ENCODE data around the gene GNL3. TPM values are rescaled to one million over a fixed set of nuclear protein-coding genes. Genes with fewer than 3 reads are reported as not detected.

GNL3 gene
- total RNA-seq, 3 donors from 2014 or later, result 324 to 336 (median 330) TPM

DNA sequence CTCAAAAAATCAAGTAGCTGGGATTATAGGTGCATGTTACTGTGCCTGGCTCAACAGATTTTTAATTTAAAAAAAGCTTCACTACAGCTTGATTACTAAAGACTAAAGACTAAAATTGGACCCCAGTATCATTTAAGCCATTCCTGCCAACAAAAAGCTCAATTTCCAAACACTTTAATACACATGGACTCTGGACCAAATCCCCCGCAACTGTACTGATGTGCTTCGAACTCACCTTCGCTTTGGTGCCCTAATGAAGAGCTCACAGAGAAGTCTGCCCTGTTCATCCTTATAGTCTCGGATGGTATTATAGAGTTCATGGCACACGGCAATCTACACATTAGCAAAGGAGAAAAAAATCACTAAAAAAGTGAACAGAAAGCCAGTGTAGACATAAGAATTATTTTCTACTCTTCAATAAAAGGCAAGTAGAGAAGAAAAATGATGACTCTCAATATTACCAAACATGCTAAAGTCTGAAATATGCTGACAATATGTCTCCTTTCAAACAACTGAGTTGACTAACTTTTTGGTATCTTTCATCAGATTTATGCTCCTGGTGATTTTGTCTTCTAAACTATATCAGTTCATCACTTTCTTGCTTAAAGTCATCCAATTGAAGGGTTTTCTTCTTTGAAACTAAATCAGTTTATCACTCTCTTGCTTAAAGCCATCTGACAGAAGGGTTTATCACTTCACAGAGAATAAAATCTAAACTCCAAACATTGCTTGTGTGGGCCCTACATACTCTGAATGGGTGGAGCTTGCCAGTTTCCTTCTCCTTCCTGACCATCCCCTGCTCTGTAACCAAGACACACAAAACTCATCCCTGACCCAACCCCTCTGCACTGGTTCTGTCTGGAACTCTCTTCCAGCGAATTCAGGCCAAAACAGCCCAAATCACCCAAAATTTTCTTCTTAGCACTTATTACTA lies 7.3 kb upstream of the GNL3 start:
- DNase-seq (no peak), ATAC-seq (no peak)
- Mint-ChIP-seq H3K27me3 (ENCODE audit: low read depth) (no peaks in the 10 kb centered on the region), H3K4me3 (no peak overlapping the region), H3K4me1 (ENCODE audit: low read depth) (peaks cover 32% of the 10 kb centered on the region), H3K36me3 (ENCODE audit: insufficient read depth) (peaks cover 43% of the 10 kb centered on the region), H3K9me3 (no peaks in the 10 kb centered on the region)

DNA sequence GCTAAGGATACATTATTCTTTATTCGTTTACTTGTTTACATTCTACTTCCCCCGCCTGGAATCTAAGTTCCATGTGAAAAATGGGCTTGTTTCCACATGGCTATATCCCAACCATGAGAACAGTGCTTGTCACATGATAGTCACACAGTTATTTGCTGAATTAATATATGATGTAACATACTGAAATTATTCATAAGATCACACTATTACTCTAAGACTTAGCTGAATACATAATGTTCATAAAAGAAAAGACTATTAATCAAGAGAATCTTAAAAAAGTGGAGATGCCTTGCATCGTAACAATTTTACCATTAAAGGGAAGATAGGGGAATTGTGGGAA lies 6.7 kb upstream of the GNL3 start:
- Mint-ChIP-seq H3K36me3 (ENCODE audit: insufficient read depth) (peaks cover 43% of the 10 kb centered on the region), H3K9me3 (no peaks in the 10 kb centered on the region), H3K4me1 (ENCODE audit: low read depth) (peaks cover 34% of the 10 kb centered on the region), H3K4me3 (no peak overlapping the region), H3K27me3 (ENCODE audit: low read depth) (no peaks in the 10 kb centered on the region)
- ATAC-seq (no peak), DNase-seq (no peak)

DNA sequence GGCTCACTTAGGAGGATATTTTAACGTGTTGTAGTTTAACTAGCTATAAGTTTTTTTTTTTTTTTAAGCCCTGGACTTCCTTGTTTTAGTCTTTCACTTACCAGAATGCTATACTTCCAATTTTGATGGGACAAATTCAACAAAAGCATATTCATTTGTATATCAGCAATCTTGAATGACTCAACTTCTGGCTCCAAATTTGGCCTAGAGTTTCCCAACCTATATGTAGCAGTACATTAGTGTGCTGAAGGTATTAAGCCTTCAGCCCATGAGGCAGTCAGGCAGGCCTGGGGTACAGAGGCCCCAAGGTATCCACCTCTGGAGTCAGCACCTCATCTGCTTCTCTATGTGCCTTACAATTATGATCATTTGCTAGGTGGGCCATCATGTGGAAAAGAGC lies 6.0 kb upstream of the GNL3 start:
- no peak for ATAC-seq
- no peak for DNase-seq
- Mint-ChIP-seq H3K36me3 (ENCODE audit: insufficient read depth) (peaks cover 46% of the 10 kb centered on the region), H3K4me1 (ENCODE audit: low read depth) (peaks cover 40% of the 10 kb centered on the region), H3K9me3 (no peaks in the 10 kb centered on the region), H3K27me3 (ENCODE audit: low read depth) (no peaks in the 10 kb centered on the region), H3K4me3 (no peak overlapping the region)

DNA sequence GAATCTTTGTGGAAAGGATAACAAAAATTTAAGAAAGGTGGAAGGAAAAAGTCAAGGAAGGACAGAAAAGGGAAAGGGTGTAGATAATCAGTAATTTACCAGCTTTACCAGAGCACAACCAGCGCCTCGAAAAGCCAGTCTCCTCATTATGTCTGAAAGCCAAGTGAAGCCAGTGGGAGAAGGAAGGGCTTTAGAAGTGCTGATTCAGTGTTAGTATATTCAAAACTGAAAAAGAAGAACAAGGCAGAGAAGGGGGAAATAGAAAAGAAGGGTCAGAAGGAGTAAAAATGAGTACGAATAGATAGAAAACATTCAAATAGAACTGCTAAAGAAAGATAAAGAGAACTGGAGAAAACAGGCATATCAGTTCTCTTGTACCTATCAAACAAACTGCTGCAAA lies 4.2 kb upstream of the GNL3 start:
- no peaks in the 10 kb centered on the region for H3K27me3 Mint-ChIP-seq (ENCODE audit: low read depth)
- H3K4me1 Mint-ChIP-seq (ENCODE audit: low read depth), result peaks cover 44% of the 10 kb centered on the region
- ATAC-seq (no peak), DNase-seq (no peak)
- H3K9me3 Mint-ChIP-seq, result no peaks in the 10 kb centered on the region
- peak overlapping the region; percentile 35 for H3K4me3 Mint-ChIP-seq
- H3K36me3 Mint-ChIP-seq (ENCODE audit: insufficient read depth), result peaks cover 44% of the 10 kb centered on the region

DNA sequence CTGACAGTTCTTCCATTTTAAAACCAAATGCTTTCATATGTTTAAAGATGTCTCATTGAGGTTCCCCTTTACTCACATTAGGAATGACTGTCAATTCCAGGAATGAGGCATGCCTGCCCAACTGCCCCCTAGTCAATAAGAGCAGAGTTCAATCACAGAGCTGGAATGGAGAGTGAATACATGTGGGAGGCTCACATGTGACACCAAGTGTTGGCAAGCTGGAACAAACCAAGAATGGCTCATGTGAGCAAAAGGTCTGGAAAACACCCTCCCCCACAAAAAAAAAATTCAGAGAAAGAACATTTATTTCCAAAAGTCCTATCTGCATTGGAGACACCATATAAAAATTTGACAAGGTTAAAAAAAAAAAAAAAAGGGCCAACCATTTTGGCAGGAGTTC lies 3.8 kb upstream of the GNL3 start:
- peak; percentile 35 to 36 for ATAC-seq
- no peak for DNase-seq
- peak overlapping the region; percentile 38 for H3K4me3 Mint-ChIP-seq
- no peaks in the 10 kb centered on the region for H3K9me3 Mint-ChIP-seq
- peaks cover 48% of the 10 kb centered on the region for H3K4me1 Mint-ChIP-seq (ENCODE audit: low read depth)
- no peaks in the 10 kb centered on the region for H3K27me3 Mint-ChIP-seq (ENCODE audit: low read depth)
- H3K36me3 Mint-ChIP-seq (ENCODE audit: insufficient read depth), result peaks cover 44% of the 10 kb centered on the region

DNA sequence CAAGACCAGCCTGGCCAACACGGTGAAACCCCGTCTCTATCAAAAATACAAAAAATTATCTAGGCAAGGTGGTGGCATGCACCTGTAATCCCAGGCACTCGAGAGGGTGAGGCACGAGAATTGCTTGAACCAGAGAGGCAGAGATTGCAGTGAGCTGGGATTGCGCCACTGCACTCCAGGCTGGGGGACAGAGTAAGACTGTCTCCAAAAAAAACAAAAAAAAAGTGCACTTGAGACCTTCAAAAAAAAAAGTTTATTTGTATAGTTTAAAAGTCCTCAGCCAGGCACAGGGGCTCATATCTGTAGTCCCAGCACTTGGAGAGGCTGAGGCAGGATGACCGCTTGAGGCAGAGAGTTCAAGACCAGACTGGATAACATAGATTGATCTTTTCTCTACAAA lies 2.2 kb upstream of the GNL3 start:
- Mint-ChIP-seq H3K27me3 (ENCODE audit: low read depth) (no peaks in the 10 kb centered on the region), H3K36me3 (ENCODE audit: insufficient read depth) (peaks cover 53% of the 10 kb centered on the region), H3K4me1 (ENCODE audit: low read depth) (peaks cover 64% of the 10 kb centered on the region), H3K9me3 (no peaks in the 10 kb centered on the region), H3K4me3 (peak overlapping the region; percentile 90)
- ATAC-seq, result no peak
- no peak for DNase-seq

DNA sequence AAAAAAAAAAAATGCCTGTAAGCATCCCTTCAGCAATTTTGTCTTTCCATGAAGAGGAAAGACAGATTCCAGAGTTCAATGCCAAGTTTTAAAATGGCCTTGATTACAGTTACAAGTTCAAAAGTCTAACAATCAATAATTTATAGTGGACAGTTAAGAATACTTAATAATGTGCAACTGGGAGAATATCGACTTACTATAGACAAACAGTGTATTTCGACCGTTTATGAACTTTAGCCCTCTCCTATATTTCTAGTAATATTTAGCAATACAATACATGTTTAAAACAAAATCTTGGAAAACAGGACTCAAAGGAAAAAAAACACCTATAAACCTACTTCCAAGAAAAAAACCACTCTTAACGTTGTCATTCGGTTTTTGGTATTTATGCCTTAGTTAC lies 1.6 kb upstream of the GNL3 start:
- H3K27me3 Mint-ChIP-seq (ENCODE audit: low read depth), result no peaks in the 10 kb centered on the region
- peaks cover 67% of the 10 kb centered on the region for H3K4me1 Mint-ChIP-seq (ENCODE audit: low read depth)
- H3K36me3 Mint-ChIP-seq (ENCODE audit: insufficient read depth), result peaks cover 53% of the 10 kb centered on the region
- no peaks in the 10 kb centered on the region for H3K9me3 Mint-ChIP-seq
- DNase-seq, result no peak
- ATAC-seq, result no peak
- H3K4me3 Mint-ChIP-seq, result peak overlapping the region; percentile 90

DNA sequence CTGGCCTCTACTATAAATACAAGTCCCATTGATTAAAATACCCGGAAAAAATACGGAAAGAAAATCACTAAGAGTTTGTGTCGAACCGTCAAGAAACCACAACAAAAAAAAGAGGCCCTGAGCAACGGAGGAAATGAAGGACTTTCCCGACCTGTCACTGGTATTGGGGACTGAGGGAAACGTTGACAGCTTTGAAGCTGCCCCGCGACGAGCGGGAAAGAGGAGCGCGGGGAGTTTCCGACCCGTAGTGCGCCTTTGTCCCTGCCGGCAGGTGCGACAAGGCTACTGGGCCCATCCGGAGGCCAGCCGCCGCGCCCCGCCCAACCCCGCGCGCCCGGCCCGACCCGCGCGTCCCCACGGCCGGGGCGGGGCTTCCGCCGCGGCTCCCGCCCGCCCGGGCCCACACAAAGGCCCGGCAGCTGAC lies 535 bp upstream of the GNL3 start:
- peak overlapping the region; percentile 90 for H3K4me3 Mint-ChIP-seq
- peak; percentile 62 for DNase-seq
- no peaks in the 10 kb centered on the region for H3K9me3 Mint-ChIP-seq
- peak; percentile 80 to 82 for ATAC-seq
- H3K36me3 Mint-ChIP-seq (ENCODE audit: insufficient read depth), result peaks cover 54% of the 10 kb centered on the region
- H3K27me3 Mint-ChIP-seq (ENCODE audit: low read depth), result no peaks in the 10 kb centered on the region
- H3K4me1 Mint-ChIP-seq (ENCODE audit: low read depth), result peaks cover 66% of the 10 kb centered on the region

DNA sequence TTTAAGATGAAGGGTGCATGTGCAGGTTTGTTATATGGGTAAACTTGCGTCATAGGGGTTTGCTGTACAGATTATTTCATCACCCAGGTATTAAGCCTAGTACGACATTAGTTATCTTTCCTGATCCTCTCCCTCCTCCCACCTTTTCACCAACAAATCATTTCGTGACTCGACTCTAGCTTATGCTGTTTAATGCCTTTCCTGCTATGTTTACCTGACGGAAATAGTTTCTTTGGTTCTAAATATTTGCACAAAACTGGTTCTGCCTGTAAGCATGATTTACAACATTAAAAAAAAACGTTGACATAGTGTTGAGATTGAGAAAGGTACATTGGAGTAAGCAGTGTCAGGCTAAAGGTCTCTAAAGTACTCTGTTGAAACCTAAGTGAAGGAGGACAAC lies 2.4 kb downstream of the GNL3 start:
- peak overlapping the region; percentile 93 for H3K4me3 Mint-ChIP-seq
- no peaks in the 10 kb centered on the region for H3K27me3 Mint-ChIP-seq (ENCODE audit: low read depth)
- DNase-seq (no peak), ATAC-seq (no peak)
- peaks cover 60% of the 10 kb centered on the region for H3K36me3 Mint-ChIP-seq (ENCODE audit: insufficient read depth)
- no peaks in the 10 kb centered on the region for H3K9me3 Mint-ChIP-seq
- peaks cover 60% of the 10 kb centered on the region for H3K4me1 Mint-ChIP-seq (ENCODE audit: low read depth)

DNA sequence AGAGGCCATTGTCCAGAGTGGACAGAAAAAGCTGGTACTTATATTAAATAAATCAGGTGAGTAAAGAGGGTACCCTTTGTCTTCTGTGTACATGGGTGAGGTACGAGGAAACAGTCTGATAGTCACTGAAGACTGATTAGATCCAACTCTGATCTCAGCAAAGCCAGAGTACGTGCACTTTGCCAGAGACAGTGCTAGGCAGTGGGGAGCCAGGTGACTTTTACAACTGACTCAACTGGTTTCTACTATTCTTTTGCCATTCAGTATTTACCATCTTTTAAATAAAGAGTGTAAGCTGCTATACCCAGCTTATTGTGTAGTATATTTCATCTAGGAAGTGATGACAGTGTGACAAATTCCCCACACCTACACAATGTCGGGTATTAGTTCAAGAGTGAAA lies 3.3 kb downstream of the GNL3 start:
- Mint-ChIP-seq H3K36me3 (ENCODE audit: insufficient read depth) (peaks cover 68% of the 10 kb centered on the region), H3K4me3 (peak overlapping the region; percentile 93), H3K9me3 (no peaks in the 10 kb centered on the region), H3K4me1 (ENCODE audit: low read depth) (peaks cover 66% of the 10 kb centered on the region), H3K27me3 (ENCODE audit: low read depth) (no peaks in the 10 kb centered on the region)
- no peak for DNase-seq
- ATAC-seq, result no peak

DNA sequence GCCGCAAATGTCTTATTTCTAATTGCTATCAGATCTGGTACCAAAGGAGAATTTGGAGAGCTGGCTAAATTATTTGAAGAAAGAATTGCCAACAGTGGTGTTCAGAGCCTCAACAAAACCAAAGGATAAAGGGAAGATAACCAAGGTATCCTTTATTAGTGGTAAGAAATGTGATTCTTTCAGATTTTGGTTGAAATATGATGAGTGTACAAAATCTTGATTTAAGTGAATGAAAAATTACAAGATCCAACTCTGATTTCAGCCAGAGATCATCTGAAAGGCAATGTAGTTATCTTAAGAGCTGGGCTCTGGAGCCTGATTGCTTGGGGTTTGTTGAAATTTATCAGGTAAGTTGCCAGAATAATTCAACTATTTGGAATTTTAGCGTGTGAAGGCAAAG lies 4.7 kb downstream of the GNL3 start:
- H3K4me1 Mint-ChIP-seq (ENCODE audit: low read depth), result peaks cover 61% of the 10 kb centered on the region
- ATAC-seq (no peak), DNase-seq (no peak)
- peak overlapping the region; percentile 19 for H3K4me3 Mint-ChIP-seq
- H3K36me3 Mint-ChIP-seq (ENCODE audit: insufficient read depth), result peaks cover 77% of the 10 kb centered on the region
- H3K27me3 Mint-ChIP-seq (ENCODE audit: low read depth), result no peaks in the 10 kb centered on the region
- H3K9me3 Mint-ChIP-seq, result no peaks in the 10 kb centered on the region

DNA sequence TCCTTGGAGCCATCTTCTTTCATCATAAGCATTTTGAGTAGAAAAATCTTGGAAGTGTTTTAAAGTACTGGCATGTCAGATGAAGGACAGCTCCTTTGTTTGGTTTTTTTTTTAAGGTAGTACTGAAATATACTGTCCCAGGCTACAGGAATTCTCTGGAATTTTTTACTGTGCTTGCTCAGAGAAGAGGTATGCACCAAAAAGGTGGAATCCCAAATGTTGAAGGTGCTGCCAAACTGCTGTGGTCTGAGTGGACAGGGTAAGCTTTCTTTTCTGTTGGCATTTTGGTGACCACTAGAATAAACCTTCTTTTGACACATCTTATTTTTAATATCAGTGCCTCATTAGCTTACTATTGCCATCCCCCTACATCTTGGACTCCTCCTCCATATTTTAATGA lies 7.2 kb downstream of the GNL3 start:
- Mint-ChIP-seq H3K4me1 (ENCODE audit: low read depth) (peaks cover 48% of the 10 kb centered on the region), H3K9me3 (no peaks in the 10 kb centered on the region), H3K4me3 (no peak overlapping the region), H3K36me3 (ENCODE audit: insufficient read depth) (peaks cover 71% of the 10 kb centered on the region), H3K27me3 (ENCODE audit: low read depth) (no peaks in the 10 kb centered on the region)
- DNase-seq (no peak), ATAC-seq (no peak)

DNA sequence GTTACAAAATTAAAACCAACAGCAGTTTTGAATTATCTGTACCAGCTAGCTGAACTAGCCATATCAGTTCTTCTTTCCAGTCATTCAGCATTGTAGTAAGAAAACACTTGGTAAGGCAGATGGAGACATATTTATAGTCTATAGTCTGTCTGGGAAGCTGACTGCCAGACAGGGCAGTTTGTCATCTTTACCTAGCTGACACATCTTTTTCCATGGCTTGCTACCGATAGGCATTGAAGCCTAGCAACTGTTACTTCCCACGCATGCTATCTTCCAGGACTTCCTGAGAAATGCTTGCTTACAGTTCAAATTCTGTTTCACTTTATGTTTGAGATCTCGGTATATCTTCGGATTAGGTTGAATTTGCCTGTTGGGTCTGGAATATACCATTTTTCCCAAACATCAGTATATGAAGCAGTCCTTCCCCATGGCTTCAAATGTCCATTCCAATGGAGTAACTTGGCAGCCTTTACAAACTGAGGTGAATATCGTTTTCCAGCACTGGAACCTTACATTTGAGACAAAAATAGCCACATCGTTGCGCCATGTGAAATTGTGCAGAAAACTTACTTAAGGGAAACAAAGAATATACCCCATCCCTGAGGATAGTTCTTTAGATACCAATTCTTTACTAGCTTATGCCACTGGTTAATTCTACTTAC lies 8.8 kb downstream of the GNL3 start:
- ATAC-seq (peak in 1 of 2 donors; percentile 14), DNase-seq (no peak)
- Mint-ChIP-seq H3K4me1 (ENCODE audit: low read depth) (peaks cover 32% of the 10 kb centered on the region), H3K4me3 (no peak overlapping the region), H3K36me3 (ENCODE audit: insufficient read depth) (peaks cover 55% of the 10 kb centered on the region), H3K9me3 (no peaks in the 10 kb centered on the region), H3K27me3 (ENCODE audit: low read depth) (no peaks in the 10 kb centered on the region)

DNA sequence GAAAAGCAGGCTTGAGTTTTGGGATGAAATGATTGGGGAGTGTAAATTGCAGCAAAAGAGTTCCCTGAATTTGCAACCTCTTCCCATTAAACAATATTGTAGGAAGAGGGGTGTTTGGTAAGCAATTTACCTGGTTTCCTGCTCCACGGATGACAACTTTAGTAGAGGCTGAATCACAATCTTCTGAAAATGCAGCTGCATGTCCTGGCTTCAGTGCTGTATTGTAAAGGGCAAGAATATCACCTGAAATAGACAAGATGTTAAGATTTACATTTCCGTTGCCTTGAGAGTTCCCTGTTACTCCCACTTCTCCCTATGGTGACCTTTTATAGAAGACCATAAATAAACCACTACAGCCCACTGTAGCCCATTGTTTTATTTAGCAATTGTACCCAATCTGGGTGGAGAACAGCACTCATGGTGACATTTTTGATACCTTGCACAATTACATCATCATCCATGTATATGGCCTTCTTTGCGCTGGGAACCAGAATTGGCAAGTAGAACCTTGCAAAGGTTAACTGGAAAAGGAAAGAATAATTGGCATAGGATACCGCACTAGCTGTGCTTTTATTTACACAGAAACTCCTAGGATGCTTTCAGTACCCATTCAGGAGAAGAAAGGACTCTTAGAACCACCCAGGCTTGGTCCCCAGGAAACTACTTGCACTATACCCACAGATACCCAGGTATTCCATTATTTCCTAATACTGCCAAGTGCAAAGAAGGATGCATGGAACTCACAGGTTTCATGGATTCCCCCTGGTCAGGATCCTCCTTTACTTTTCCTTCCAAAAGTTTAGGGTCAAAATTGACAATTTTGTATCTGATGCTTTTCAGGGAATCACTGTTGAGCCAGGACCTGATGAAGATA lies 10.2 kb downstream of the GNL3 start:
- Mint-ChIP-seq H3K4me3 (no peak overlapping the region), H3K4me1 (ENCODE audit: low read depth) (peaks cover 23% of the 10 kb centered on the region), H3K9me3 (no peaks in the 10 kb centered on the region), H3K36me3 (ENCODE audit: insufficient read depth) (peaks cover 45% of the 10 kb centered on the region), H3K27me3 (ENCODE audit: low read depth) (no peaks in the 10 kb centered on the region)
- DNase-seq (no peak), ATAC-seq (no peak)

All from activated T-cell treated with anti-CD3 and anti-CD28 coated beads, Interleukin-2, amount 50 U/mL, for 4 hours (primary cell).